OCI-LY1 (cell line): ENCODE results near the gene CARD11.

ENCODE experiments used
- CTCF ChIP-seq: fragments of 200-600 bp; sonication (generic), shearing (Covaris generic); IDR thresholded peaks from 2 replicates; pipeline ENCODE4 v1.5.1; 2017; ENCODE audit warnings: mild to moderate bottlenecking, antibody characterized with exemption, low read length, moderate library complexity, mixed read lengths
- EZH2 ChIP-seq: fragments of 200-600 bp; sonication (generic), shearing (Covaris generic); IDR thresholded peaks from 2 replicates; pipeline ENCODE4 v1.8.0; 2017; ENCODE audit warnings: borderline replicate concordance, mixed run types, mild to moderate bottlenecking, antibody characterized with exemption, low read length, moderate library complexity, mixed read lengths

GRCh38 chr7:3074459-3074821 is 30.8 kb upstream of the CARD11 start:
- TF ChIP-seq CTCF (no peak), EZH2 (no peak)
